Gastroesophageal sphincter (tissue), 4 donors: ENCODE data around the gene DGKG. TPM values are rescaled to one million over a fixed set of nuclear protein-coding genes. Genes with fewer than 3 reads are reported as not detected.

Source experiments
- ATAC-seq: fragments of 150-250 bp; one replicate; pipeline ENCODE4 v1.9.1; 2016; ENCODE audit warnings: mild to moderate bottlenecking, moderate library complexity
- H3K27ac ChIP-seq, 4 donors: fragments of 200-600 bp; sonication (generic) in 3 of 4; 1 replicate in 3 of 4; 2 replicates in 1 of 4; pipeline ENCODE4 v1.5.1; 2016 to 2019
- H3K27me3 ChIP-seq: fragments of 200-600 bp; sonication (generic); one replicate; pipeline ENCODE4 v1.5.1; 2019
- H3K36me3 ChIP-seq, 2 donors: fragments of 200-600 bp; sonication (generic); one replicate each; pipeline ENCODE4 v1.5.1; 2019; ENCODE audit warnings: control low read depth in 1 of 2
- H3K4me1 ChIP-seq, 3 donors: fragments of 200-600 bp; sonication (generic); 1 replicate in 2 of 3; 2 replicates in 1 of 3; pipeline ENCODE4 v1.5.1; 2016 to 2019; ENCODE audit warnings: control low read depth in 2 of 3
- H3K4me3 ChIP-seq, 2 donors: fragments of 200-600 bp; sonication (generic); one replicate each; pipeline ENCODE4 v1.5.1; 2019; ENCODE audit warnings: mild to moderate bottlenecking in 1 of 2, moderate library complexity in 1 of 2
- H3K9me3 ChIP-seq, 3 donors: fragments of 200-600 bp; sonication (generic); one replicate each; pipeline ENCODE4 v1.5.1; 2017 to 2019; ENCODE audit warnings: control low read depth in 2 of 3
- CTCF ChIP-seq, 4 experiments: fragments of 200-600 bp in 2 of 4; fragments of 450-650 bp in 2 of 4; sonication (generic) in 1 of 4; IDR thresholded peaks; one replicate each; pipeline ENCODE4 v1.5.1; 2017 to 2019; ENCODE audit warnings: antibody characterized with exemption in 4 of 4, mild to moderate bottlenecking in 2 of 4, moderate library complexity in 2 of 4
- EP300 ChIP-seq: sonication (generic); formaldehyde crosslinking; IDR thresholded peaks from one replicate; pipeline ENCODE4 v1.6.1; 2017; ENCODE audit warnings: antibody characterized with exemption, mild to moderate bottlenecking
- POLR2A ChIP-seq, 2 donors: fragments of 450-650 bp; IDR thresholded peaks; one replicate each; pipeline ENCODE4 v1.6.1; 2017; ENCODE audit warnings: antibody characterized with exemption in 2 of 2, mild to moderate bottlenecking in 2 of 2, moderate library complexity in 1 of 2
- POLR2AphosphoS5 ChIP-seq: sonication (generic); formaldehyde crosslinking; IDR thresholded peaks from one replicate; pipeline ENCODE4 v1.6.1; 2017; ENCODE audit warnings: antibody characterized with exemption
- WGBS, 2 donors: methylation state at CpG; one replicate each; pipeline ENCODE4 v1.1.5; 2018; ENCODE audit warnings: low coverage in 1 of 2; 5-methylcytosine and 5-hydroxymethylcytosine counted together
- total RNA-seq, 4 donors: library from RNA; depleted of rRNA; stranded (reverse); fragments of >200 nt; gene quantifications; one replicate each; pipeline ENCODE4 v1.1.0, GENCODE V29; 2016

Gene DGKG
- total RNA-seq, 4 donors from 2014 or later: 46.3 to 134 (median 90.4) TPM

GRCh38 chr3:186144257-186144656, 217.8 kb downstream of the DGKG start:
- ATAC-seq: no peak
- no peak overlapping the region for H3K27ac ChIP-seq
- H3K27me3 ChIP-seq: no peaks in the 10 kb centered on the region
- WGBS, 2 donors: 78 to 91% methylated on average over 5 of the region's 5 CpGs
- no peaks in the 10 kb centered on the region for H3K9me3 ChIP-seq
- TF ChIP-seq POLR2AphosphoS5 (no peak), POLR2A (IDR thresholded peaks at IDR 0.05) (no peak)
- peaks cover 0 to 20% of the 10 kb centered on the region in 2 donors for H3K36me3 ChIP-seq
- H3K4me3 ChIP-seq: no peak overlapping the region
- no peaks in the 10 kb centered on the region for H3K4me1 ChIP-seq

GRCh38 chr3:186143250-186143649, 218.8 kb downstream of the DGKG start:
- TF ChIP-seq POLR2AphosphoS5 (no peak), EP300 (no peak), POLR2A (IDR thresholded peaks at IDR 0.05) (no peak), CTCF (IDR thresholded peaks at IDR 0.05) (no peak)
- Histone ChIP-seq H3K27me3 (no peaks in the 10 kb centered on the region), H3K9me3 (no peaks in the 10 kb centered on the region), H3K27ac (no peak overlapping the region), H3K4me1 (no peaks in the 10 kb centered on the region), H3K36me3 (peaks cover 0 to 10% of the 10 kb centered on the region in 2 donors), H3K4me3 (no peak overlapping the region)
- no peak for ATAC-seq
- 57% methylated on average over 1 of the region's 1 CpG; no CpG with 5 or more reads in 1 of the 2 donors for WGBS, 2 donors

- peaks cover 0 to 2% of the 10 kb centered on the region in 2 donors for H3K36me3 ChIP-seq
These were observed 219.6 kb downstream of the DGKG start for GRCh38 chr3:186142393-186142932.

GRCh38 chr3:186141790-186142189, 220.2 kb downstream of the DGKG start:
- WGBS, 2 donors: 68% methylated on average over 2 of the region's 2 CpGs; no CpG with 5 or more reads in 1 of the 2 donors
- no peak overlapping the region for H3K27ac ChIP-seq
- TF ChIP-seq POLR2AphosphoS5 (no peak), POLR2A (IDR thresholded peaks at IDR 0.05) (no peak), EP300 (no peak), CTCF (IDR thresholded peaks at IDR 0.05) (no peak)
- no peak for ATAC-seq
- H3K36me3 ChIP-seq: no peaks in the 10 kb centered on the region
- no peaks in the 10 kb centered on the region for H3K4me1 ChIP-seq
- H3K4me3 ChIP-seq: no peak overlapping the region
- H3K27me3 ChIP-seq: no peaks in the 10 kb centered on the region
- no peaks in the 10 kb centered on the region for H3K9me3 ChIP-seq

More at GRCh38 chr3:186142393-186142932, 219.6 kb downstream of the DGKG start:
- H3K4me3 ChIP-seq: no peak overlapping the region
- no peak overlapping the region for H3K27ac ChIP-seq
- ATAC-seq: no peak
- H3K4me1 ChIP-seq: no peaks in the 10 kb centered on the region
- no peaks in the 10 kb centered on the region for H3K27me3 ChIP-seq
- no peaks in the 10 kb centered on the region for H3K9me3 ChIP-seq
- TF ChIP-seq EP300 (no peak), POLR2AphosphoS5 (no peak), CTCF (IDR thresholded peaks at IDR 0.05) (no peak), POLR2A (IDR thresholded peaks at IDR 0.05) (no peak)

- Histone ChIP-seq H3K27ac (no peak overlapping the region), H3K9me3 (no peaks in the 10 kb centered on the region), H3K36me3 (no peaks in the 10 kb centered on the region), H3K27me3 (no peaks in the 10 kb centered on the region), H3K4me1 (no peaks in the 10 kb centered on the region), H3K4me3 (no peak overlapping the region)
- ATAC-seq: no peak
- TF ChIP-seq POLR2A (IDR thresholded peaks at IDR 0.05) (no peak), CTCF (IDR thresholded peaks at IDR 0.05) (no peak), POLR2AphosphoS5 (no peak), EP300 (no peak)
- WGBS, 2 donors: 75 to 93% methylated on average over 10 to 12 of the region's 12 CpGs
These were observed 223.6 kb downstream of the DGKG start for GRCh38 chr3:186138272-186138981.
